GM12873 (cell line): Measurements from ENCODE around the gene OR2F2.

Experiments used
- CTCF ChIP-seq: IDR thresholded peaks from 2 replicates; pipeline ENCODE4 v1.5.1; 2012; ENCODE audit warnings: low read depth, mild to moderate bottlenecking, moderate library complexity, low read length, control low read depth; ENCODE audit not compliant: insufficient read depth; ENCODE audit errors: missing control alignments

The OR2F2 gene

GRCh38 chr7:143947111-143947510 is 12.1 kb downstream of the OR2F2 start:
- TF ChIP-seq CTCF, result no peak

- TF ChIP-seq CTCF, result no peak
These were observed 13.7 kb downstream of the OR2F2 start for GRCh38 chr7:143948733-143949132.

GRCh38 chr7:143953421-143953820 is 18.4 kb downstream of the OR2F2 start:
- TF ChIP-seq CTCF, result no peak

- TF ChIP-seq CTCF, result no peak
These were observed 19.1 kb downstream of the OR2F2 start for GRCh38 chr7:143954135-143954534.

GRCh38 chr7:143954544-143954943 is 19.5 kb downstream of the OR2F2 start, which contains the start of gene OR2F1:
TSS of gene OR2F1 (plus strand) at chr7:143954844. CDS start at chr7:143959971, 5,127 bp downstream.
- TF ChIP-seq CTCF, result no peak

- TF ChIP-seq CTCF, result no peak
These were observed 23.7 kb downstream of the OR2F2 start for GRCh38 chr7:143958781-143959180.

GRCh38 chr7:143960813-143961610 is 26.0 kb downstream of the OR2F2 start:
- TF ChIP-seq CTCF, result no peak
